Cerebellar cortex (tissue), 1 donor: ENCODE results near the gene BMPR1A.
"Not testable (repeated sequence)": the region's sequence is repeated elsewhere in the genome, so short reads cannot be mapped to it uniquely, and the experiment has no call there.

ENCODE experiments used
- DNase-seq: peaks from one replicate; pipeline ENCODE4 v3.0.0-alpha.2; 2015; ENCODE audit warnings: low spot score

BMPR1A gene

DNA sequence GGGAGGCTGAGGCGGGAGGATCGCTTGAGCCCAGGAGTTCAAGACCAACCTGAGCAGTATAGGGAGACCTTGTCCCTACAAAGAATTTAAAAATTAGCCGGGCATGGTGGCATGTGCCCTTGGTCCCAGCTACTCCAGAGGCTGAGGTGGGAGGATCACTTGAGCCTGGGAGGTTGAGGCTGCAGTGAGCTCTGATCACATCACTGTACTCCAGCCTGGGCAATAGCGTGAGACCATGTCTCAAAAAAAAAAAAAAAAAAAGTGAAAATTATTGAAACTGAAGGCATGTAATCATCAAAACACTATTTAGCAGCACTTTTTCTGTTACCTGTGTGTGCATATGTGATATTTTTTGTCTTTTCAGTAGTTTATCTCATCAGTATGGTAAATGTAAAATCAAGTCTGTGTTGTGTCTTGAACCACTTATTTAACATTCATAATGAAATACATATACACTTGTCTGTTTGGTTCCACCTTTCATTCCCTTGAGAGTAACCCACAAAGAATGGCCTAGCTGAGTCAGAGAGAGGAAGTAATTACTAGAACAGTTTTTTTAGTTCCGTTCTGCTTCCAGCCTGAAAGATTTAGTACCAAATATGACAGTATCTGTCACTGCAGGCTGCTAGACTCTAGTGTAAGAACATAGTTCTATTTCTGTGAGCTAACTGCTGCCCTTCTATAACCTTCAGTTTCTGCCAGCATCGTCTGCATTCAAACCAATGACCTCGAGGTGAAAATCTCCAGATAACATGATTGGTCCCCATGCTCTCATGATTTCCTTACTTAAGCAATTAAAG lies 132.4 kb downstream of the BMPR1A start:
- no peak for DNase-seq

DNA sequence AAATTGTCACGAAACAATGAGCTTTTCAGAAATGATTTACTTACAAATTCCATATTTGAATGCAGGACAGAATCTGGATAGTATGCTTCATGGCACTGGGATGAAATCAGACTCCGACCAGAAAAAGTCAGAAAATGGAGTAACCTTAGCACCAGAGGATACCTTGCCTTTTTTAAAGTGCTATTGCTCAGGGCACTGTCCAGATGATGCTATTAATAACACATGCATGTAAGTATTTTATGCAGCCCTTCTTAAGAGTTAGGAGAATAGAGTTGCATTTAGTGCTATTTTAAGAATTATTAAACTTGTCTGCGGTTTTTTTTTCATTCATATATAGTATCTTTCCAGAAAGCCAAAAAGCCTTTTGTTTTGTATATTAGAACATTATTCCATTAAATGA lies 133.6 kb downstream of the BMPR1A start:
- no peak for DNase-seq

DNA sequence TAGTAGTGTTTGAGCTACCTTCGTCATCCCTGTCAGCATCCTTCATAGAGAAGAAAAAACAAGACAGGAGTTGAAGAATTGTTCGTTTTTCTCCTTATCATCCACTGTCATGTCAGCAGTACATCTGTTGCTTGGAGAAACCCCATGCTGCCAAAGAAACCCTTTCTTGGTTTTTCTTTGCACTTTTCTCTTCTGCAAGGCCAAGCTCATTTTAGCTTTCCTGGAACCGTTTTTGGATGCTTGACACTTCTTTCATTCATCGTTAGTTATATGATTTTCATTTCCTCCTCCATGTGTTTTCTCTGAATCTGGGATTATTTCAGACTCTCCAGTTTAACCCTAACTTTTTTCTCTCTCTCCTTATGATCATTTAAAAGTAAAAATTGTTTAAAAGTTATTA lies 142.1 kb downstream of the BMPR1A start:
- DNase-seq = no peak

DNA sequence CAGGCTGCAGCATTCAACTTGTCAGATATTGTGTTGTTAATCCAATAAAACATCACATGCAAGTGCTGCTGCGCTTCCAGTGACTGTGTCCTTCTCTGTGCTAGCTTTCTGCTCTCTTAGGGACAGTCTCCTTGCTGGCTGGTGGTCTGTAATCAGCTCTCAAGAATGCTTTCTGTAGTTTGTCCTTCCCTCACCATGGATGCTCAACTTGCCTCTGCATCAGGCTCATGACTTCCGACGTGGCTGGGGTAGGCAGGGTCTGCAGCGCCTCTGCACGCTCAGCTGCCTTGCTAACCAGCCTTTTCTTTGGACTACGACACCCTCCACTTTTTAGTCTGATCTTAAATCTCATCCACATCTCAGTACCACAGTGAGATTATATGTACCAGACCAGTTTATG lies 142.7 kb downstream of the BMPR1A start:
- DNase-seq = peak; percentile 51

DNA sequence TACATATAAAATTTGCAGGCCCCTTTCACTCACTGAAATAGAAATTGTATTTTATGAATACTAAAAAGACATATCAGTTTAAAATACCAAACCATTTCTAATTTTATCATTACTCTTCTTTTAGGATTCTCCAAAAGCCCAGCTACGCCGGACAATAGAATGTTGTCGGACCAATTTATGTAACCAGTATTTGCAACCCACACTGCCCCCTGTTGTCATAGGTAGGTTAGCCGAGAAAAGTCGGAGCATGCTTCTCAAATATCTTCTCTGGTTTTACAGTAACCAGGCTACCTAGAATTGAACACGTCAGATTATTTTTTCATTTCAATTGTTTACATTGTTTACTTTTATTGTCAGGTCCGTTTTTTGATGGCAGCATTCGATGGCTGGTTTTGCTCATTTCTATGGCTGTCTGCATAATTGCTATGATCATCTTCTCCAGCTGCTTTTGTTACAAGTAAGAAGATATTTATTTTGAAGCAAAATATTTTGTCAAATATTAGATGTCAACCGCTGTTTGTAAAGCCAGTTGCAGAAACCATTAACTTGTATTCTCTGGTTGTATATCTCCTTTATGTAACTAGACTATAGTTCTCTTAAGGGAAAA lies 143.4 kb downstream of the BMPR1A start:
- peak; percentile 82 for DNase-seq

DNA sequence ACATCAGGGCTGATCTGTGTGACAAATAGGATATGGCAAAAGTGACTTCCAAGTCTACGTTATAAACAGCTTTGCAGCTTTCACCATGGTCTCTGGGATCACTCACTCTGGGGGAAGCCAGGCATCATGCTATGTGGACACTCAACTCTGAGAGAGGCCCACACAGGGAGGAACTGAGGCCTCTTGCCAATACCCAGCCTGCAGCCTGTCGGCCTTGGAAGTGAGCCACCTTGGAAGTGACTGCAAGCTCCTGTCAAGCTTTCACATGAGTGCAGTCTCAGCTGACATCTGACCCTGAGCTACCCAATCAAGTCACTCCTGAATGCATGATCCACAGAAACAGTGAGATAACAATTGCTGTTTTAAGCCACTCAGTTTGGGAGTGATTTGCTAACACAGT lies 144.5 kb downstream of the BMPR1A start:
- DNase-seq = peak; percentile 86

DNA sequence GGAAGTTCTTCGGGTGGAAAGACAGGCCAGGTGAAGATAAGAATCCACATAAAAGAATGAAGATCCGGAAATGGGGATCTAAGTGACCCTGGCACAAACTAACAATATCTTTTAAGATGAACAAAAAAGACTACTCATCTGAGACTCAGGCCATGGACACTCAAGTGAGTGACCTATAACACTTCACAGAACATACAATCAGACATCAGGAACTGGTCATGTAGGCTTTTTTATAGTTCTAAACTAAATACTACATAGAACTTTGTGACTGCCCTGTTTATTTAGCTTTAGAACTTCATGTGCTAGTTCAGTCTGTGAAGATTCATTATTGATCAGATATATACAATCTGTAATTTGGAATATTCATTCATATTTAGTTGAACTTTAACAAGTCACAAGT lies 148.2 kb downstream of the BMPR1A start:
- DNase-seq = no peak

DNA sequence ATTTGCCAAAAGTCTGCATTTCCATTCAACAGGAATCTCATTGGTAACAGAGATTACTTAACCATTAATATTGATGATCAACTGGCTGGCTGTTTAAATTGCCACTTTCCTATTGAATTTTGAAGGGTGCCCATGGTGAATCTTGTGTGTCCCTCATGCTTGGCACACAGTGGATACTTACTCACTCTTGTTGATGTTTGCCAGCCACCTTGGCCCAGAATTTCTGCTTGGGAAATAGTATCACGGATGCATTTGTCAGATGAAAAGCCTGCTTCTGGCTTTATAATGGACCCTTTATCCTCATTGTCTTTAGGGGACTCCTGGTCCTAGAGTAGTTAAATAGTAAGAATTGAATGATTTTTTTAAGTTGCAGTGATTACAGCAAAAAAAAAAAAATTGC lies 149.0 kb downstream of the BMPR1A start:
- no peak for DNase-seq

DNA sequence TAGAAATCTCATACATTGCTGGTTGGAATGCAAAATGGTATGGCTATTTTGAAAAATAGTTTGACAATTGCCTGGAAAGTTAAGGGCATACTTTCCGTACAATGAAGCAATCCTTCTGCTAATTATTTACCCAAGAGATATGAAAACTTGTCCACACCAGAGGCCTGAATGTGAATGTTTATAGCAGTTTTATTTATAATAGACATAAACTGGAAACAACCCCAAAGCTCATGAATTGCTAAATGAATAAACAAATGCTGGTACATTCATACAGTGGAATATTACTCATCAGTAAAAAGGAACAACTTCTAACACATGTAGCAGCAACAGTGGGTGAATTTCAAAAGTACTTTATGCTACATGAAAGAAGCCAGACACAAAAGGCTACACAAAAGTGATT lies 158.3 kb downstream of the BMPR1A start:
- no peak for DNase-seq

DNA sequence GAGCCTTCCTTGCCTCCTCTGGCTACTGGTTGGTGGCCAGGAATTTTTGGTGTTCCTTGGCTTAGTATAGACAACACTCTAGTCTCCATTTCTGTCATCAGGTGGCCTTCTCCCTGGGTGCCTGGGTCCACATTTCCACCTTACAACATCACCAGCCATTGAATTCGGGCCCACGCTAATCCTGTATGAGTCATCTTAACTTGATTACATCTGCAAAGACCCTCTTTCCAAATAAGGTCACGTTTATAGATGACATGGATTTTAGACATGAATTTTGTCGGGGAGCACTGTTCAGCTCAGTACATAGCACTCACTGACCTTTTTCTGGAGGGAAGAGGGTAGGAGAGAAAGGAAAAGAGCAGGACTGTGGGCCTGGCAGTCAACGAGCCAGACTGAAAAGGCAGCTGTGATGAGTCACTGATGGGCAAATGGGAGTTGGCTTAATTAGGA lies 161.6 kb downstream of the BMPR1A start:
- DNase-seq = no peak

DNA sequence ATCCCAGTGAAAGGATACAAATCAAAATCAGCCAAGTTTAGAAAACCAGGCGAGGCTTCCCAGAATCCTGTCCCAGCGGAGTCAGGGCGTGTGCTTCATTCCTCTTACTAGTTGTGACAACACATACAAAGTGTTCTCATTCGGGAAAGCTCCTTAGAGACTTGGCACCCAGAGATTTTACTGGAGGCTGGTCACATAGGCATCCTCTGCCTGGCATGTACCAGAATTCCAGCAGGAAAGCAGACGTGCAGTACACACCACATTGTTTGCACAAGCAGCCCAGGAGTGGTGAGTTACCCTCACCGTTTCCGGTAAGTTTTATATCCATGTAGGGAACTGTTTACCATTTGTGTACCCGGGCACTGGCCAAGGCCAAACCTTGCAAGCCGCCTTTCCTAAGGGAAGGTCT lies 166.1 kb downstream of the BMPR1A start:
- DNase-seq = no peak

DNA sequence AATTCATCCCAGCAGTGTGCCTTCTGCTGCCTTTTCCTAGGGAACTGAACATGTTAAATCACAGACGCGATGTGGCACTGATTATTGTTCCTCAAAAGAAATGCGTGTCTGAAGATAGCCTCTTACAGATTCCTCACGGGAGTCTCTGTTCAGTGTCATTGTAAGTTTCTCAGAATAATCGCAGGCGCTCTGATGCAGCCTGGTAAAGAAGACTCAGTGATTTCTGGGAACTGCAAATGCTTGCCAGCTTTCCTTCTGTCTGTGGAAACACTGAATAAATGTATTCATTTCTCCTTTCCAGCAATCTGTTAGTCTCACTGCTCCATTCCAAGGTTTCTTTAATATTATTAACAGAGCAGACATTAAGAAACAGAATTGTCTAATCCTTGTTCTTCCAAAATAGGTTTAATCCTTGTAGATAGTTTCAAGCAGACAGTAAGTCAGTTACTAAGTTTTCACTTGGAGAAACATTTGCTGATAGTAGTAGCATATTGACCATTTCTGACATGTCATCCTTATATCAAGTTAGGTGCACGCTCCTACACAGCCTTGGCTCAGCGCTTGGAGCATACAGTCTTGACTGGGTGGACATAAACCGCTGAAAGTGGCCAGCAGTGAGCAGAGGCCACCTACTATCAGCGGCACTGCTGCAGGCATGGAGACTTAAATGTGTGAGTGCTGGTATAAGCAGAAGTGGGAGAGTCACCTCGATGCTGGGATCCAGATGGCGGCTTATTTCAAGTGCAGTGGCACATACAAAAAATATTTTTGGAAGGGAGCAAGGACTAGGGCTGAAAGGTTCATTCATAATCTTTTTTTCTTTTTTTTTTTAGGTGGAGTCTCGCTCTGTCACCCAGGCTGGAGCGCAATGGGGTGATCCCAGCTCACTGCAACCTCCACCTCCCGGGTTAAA lies 173.3 kb downstream of the BMPR1A start:
- no peak for DNase-seq

DNA sequence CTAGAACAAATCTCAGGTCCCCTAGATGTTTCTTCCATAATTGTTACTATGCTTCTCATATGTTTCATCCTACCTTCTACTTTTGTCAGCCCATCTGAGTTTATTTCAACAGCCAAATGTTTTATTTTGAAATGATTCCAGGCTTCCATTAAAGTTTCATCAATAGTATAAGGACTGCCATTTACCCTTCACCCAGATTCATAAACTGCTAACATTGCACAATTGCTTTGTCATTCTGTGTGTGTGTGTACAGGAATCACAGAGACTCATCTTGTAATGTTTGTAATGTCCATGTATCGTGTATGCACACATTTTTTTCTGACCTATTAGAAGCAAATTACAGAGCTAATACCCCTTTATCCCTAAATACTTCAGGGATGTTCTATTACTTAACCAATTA lies 175.5 kb downstream of the BMPR1A start:
- no peak for DNase-seq

DNA sequence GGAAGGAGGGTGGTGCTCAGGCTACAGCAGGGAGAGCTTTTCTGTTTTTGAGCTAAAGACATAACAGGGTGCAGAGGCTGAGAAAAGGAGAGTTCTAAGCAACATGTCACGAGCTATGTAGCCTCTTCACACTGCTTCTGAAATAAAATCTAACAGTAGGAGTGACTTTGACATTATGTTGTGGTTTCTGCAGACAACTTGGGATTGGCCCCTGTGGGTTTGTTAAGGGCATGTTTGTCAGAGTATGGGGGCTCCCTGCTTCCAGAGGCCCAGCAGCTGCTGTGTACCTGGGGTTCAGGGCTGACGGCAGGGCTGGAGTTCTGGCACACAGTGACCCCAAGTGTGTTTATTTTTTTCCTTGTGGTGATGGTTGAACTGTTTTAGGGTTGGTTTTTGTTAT lies 176.3 kb downstream of the BMPR1A start:
- DNase-seq = no peak

DNA sequence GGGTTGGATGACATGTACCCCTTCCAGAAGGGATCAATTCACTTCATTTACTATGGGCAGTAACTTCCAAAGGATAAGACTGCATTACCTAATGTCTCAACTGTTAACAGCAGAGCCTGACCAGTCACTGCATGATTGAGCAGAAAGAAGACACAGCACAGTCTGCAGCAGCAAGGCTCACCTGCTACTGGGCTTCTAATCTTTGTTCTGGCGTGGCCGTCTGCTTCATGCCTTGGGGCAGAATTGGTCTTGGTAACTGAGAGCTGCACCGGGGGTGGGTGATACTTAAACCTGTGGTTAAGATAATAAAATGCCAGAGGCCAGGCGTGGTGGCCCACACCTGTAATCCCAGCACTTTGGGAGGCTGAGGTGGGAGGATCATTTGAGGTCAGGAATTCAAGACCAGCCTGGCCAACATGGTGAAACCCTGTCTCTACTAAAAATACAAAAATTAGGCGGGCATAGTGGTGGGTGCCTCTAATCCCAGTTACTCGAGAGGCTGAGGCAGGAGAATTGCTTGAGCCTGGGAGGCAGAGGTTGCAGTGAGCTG lies 177.8 kb downstream of the BMPR1A start:
- not testable (repeated sequence) for DNase-seq

DNA sequence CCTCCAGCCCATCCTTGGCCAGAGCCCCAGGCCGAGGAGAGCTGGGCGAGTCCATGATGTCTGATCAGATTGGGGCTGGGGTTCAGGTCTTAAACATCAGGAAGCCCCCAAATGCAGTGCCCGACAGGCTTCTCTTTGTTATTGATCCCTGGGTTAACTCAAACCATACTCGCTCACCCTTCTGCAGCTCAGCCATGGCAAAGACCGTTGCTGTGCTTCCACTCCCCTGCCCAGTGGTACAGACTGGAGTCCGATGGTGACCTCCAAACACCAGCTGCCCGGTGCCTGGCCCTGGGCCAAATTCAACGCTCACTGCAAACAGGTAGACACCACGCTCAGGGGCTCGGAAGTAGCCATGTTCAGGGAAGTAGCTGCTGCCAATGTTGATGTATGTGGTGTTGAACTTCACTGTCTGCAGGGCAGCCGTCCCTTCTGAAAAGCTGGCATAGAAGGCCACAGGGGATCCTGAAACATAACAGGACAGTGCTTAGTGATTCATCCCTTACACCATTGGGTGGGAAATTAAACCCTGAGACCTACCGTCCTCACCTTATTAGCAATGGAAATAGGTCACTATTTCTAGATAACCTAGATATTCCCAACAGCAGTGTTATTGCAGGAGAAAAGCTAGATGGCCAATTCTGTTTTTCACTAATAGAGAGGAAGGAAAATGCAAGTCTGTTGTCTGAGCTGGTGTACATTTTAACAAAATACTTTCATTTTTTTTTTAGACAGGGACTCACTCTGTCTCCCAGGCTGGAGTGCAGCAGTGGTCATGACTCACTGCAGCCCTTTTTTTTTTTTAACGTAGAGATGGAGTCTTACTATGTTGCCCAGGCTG lies 180.5 kb downstream of the BMPR1A start:
- DNase-seq = no peak

DNA sequence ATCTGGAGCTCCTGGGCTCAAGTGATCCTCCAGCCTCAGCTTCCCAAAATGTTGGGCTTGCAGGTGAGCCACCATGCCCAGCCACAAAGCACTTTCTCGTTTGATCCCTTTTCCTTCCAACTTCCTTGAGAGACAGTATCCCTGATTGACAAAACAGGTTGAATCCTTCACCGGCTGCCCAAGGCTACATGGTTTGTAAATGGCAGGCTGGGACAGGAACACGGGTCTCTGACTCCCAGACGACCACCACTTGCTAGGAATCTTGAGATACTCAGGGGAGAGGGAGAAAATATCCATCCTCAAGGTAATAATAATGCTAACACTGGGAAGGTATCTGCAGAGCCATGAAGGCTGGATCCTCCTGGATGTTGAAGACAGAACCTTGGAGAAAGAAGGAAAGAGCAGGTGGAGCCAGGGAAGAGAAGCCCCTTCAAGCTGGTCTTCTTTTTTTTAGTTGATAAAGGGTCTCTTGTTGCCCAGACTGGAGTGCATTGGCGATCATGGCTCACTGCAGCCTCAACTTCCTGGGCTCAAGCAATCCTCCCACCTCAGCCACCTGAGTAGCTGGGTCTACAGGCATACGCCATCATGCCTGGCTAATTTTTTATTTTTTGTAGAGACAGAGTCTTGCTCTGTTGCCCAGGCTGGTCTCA lies 181.2 kb downstream of the BMPR1A start:
- DNase-seq = no peak

DNA sequence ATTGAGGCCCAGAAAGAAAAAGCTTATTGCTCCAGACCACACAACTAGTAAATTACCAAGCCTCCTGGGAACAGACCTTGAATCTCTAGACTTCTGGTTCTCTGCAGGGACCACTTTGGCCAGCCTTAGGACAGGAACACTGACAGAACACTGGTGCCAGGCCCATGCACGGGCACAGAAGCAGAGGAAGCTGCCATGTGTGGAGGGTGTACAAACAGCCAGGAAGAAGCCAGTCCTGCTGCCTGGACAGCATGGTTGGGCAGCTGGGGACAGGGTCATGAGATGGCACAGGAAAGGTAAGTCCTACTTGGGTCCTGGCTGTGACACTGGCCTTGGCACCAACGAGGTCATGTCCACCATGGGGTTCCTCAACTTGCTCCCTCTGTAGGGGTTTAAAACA lies 181.8 kb downstream of the BMPR1A start:
- DNase-seq = no peak

DNA sequence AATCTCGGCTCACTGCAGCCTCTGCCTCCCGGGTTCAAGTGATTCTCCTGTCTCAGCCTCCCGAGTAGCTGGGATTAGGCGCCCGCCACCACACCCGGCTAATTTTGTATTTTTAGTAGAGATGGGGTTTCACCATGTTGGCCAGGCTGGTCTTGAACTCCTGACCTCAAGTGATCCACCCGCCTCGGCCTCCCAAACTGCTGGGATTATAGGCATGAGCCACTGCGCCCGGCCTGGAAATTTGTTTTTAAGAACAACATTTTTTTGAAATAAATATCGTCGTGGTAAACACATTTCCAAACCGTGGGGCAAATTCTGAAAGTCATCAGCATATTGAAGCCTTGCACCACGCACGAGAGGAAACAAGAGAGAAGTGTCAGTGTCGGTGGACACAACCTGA lies 183.7 kb downstream of the BMPR1A start:
- DNase-seq = not testable (repeated sequence)

DNA sequence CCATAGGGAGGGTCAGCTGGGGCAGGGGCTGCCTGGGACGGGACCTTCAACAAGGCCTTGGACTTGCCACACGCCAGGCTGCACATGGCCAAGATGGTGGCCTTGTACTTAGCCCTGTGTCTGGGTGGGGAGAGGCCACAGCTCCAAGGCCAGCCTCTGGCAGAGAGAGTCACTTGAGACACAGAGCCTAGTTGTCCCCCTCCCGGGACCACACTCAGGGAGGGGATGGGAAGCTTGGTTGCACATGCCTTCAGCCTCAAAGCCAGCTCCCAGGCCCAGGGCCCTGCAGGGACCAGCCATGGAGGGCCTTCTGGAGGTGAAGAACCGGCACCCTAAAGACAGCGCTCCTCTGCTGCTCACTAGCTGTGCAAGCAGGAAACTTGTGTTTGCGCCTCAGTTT lies 184.3 kb downstream of the BMPR1A start:
- DNase-seq = no peak

DNA sequence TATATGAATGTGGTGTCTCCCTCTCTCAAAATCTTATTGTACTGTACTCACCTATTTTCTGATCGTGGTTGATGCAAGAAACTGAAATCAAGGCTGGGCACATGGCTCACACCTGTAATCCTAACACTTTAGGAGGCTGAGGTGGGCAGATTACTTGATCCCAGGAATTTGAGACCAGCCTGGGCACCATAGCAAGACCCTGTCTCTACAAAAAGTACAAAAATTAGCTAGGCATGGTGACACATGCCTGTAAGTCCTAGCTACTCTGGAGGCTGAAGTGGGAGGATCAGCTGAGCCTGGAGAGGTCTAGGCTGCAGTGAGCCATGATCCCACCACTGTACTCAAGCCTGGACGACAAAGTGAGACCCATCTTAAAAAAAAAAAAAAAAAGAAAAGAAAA lies 185.0 kb downstream of the BMPR1A start:
- no peak for DNase-seq
